ENCODE data around the gene EVA1C.
"Not testable (repeated sequence)": the region's sequence is repeated elsewhere in the genome, so short reads cannot be mapped to it uniquely, and the experiment has no call there.

The EVA1C gene

DNA sequence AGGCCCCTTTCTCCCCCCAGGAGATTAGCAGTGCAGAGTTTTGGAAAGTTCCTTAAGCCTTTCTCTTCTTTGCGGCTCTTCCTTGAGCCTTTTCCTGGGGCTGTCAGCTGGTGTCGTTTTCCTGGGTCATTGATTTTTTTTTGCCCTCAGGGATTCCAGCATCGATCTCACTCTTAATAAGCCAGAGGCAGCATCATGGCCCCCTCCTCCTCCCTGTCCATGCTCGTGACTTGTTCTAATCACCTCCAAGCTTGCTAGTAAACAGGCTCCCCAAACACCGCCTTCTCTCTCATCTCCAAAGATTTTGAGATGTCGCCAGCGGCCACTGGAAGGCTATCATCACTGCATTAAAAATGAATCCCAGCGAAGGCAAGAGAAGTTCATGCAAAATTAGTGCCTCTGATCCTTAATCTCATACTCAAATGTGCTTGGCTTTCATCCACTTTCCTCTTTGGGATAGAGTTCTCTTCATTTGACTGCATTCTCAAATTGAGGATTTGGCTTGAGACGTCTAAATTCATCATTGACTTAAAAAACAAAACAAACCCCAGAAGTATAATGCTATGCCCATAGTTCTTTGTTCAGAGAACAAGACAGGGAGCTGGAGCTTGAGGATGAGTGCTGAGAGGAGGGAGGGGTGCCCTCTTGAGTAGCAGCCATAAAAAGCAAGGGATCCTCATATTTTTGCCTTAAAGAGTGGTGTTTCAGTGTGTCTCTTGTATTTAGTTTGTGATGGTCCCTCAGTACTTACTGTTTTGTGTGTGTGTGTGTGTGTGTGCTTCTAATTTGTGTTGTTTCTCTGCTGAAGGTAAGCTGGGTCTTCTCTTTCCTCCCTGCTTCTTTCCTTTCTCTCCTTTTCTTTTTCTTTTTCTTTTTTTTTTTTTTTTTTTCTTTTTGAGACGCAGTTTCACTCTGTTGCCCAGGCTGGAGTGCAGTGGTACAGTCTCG, 3.2 kb downstream of the EVA1C start:
- DNase-seq = no peak
- in situ Hi-C loops (cut with HindIII; ENCODE audit: low pct_ligation_motif_present, low pct_unique_long_range_greater_than_20kb, low sequenced_read_pairs) = no loop called here

DNA sequence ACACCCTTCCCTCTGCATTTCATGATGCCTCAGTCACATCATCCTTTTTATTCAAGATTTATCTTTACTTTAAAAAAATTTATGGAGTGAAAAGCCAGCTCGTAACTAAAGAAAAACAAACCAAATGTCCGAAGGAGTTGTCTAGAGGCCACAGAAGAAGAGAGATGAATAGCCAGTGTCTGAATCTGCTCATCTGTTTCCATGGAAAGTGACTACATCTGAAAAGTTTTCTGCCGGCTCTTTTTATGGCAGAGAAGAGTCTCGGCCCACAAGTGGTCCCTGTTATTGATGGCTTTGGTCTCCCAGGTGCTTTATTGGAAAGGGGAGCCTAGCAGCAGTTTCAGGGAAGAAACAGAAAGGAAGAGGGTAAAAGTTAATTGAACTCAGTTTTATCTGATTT, 5.6 kb downstream of the EVA1C start:
- no peak for DNase-seq
- in situ Hi-C loops (cut with HindIII; ENCODE audit: low pct_ligation_motif_present, low pct_unique_long_range_greater_than_20kb, low sequenced_read_pairs) = no loop called here

DNA sequence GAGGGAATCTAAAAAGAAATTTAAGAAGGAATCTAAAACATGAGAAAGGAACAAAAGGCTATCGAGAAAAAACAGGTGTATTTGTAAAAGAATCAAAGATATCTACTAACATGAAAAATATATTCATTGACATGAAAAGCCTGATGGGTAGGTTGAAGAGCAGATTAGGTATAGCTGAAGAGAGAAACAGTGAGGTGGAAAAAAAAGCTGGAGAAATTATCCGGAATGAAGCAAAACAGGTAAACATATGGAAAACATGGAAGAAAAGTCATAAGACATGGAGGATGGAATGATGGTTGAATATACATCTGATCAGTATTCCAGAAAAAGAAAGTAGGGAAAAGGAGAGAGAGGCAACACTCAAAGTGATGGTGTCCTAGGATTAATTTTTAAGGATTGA, 9.6 kb downstream of the EVA1C start:
- in situ Hi-C loops (cut with HindIII; ENCODE audit: low pct_ligation_motif_present, low pct_unique_long_range_greater_than_20kb, low sequenced_read_pairs) = no loop called here
- no peak for DNase-seq

DNA sequence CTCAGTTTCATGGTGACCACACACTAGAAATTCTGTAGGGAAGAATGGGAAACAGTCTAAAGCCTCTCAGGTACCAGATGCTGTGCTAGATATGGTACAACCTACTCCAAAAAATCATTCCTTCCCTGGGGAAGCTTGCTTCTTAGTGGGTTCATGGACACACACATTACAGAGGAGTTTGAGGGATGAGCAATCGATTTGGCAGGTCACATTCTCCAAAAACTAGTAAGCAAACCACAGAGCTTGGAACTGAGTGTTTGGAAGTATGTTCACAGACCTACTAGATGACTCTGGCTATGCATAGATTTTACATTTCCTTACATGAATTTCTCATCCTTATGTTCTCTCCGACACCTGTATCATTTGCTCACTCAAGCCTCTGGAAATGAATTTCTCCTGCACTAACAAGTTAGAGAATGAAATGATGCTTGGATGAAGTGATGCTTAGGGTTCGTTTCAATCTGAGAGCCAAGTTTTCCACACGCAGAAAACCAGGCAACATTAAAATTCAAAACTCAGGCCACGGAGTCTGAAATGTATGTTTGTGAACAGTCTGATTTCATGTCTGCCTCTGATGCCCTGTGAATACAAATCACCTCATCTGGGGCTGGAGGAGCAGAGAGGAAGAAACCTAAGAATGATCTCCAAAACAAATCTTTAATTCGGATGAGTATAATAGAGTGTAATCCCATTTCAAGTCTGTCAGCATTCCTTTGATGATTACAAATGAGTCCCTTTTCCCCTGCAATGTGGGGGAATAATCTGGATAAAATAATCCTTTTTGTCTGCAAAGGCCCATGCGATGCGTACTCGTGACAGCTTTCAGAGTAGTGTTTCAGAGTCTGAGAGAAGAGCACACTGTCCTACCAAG, 11.0 kb downstream of the EVA1C start:
- no peak for DNase-seq

DNA sequence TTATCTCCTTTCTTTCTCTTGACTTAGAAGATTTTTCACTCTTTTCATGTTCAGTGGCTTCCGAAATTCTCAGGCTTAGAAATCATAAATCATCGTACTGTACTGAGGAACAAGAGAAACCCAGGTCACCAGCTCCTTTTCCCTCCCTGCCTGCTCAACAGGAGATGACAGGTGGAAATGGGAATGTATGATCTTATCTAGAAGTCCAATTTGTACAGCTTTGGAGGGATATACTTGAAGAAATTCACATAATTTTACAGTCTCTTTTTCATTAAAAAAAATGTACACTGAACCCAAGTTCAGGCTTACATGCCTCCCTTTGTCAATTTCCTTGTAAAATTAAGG, 11.7 kb downstream of the EVA1C start:
- in situ Hi-C loops (cut with HindIII; ENCODE audit: low pct_ligation_motif_present, low pct_unique_long_range_greater_than_20kb, low sequenced_read_pairs) = no loop called here
- DNase-seq = no peak

More for the DNA sequence above, 11.0 kb downstream of the EVA1C start:
- in situ Hi-C loops (cut with HindIII; ENCODE audit: low pct_ligation_motif_present, low pct_unique_long_range_greater_than_20kb, low sequenced_read_pairs) = no loop called here

DNA sequence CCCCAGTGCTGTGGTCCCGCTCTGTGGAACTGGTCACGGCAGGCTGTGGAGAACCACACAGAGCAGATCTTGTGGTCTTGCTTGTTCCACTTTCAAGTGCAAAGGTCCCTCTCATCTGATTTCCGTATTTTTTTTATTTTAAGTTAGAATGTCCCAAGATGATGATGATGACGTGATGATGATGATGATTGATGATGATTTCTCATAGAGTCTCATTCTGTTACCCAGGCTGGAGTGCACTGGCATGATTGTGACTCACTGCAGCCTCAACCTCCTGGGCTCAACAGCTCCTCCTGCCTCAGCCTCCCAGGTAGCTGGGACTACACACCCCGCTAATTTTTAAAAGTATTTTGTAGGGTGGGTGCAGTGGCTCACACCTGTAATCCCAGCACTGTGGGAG, 12.2 kb downstream of the EVA1C start:
- no peak for DNase-seq
- in situ Hi-C loops (cut with HindIII; ENCODE audit: low pct_ligation_motif_present, low pct_unique_long_range_greater_than_20kb, low sequenced_read_pairs) = no loop called here

DNA sequence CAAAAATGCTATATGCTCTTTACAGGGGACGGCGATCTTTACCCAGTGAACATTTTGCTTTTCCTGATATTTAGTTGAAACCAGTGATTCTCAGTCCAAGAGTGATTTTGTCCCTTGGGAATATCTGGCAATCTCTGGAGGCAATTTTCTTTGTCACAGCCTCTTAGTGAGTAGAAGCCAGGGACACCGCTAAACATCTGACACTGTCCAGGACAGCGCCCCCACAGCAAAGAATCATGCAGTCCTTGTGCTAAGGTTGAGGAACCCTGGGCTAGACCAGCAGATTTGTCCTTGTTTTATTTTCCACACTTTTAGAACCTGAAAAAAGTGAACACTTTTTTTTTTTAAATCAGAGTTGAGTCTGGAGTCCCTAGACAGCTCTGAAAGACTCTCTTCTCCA, 13.1 kb downstream of the EVA1C start:
- in situ Hi-C loops (cut with HindIII; ENCODE audit: low pct_ligation_motif_present, low pct_unique_long_range_greater_than_20kb, low sequenced_read_pairs) = no loop called here
- no peak for DNase-seq

DNA sequence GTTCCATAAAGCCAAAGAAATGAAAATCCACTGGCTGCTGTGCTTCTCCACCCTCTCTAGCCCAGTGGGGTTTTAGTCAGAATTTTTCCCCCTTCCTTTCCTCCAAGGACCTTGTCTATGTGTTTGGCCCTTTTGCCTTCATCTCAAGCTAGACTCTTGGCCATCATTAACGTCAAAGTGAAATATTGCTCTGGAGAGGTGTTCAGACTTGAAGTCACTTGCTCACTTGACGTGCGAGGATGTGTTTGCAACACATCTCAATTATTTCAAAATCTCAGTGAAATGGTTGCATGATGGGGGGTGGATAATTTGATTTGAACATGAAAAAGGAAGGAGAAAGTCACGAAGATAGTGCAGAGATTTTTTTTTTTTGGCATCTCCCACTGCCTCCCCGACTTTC, 13.6 kb downstream of the EVA1C start:
- in situ Hi-C loops (cut with HindIII; ENCODE audit: low pct_ligation_motif_present, low pct_unique_long_range_greater_than_20kb, low sequenced_read_pairs) = no loop called here
- DNase-seq = no peak

DNA sequence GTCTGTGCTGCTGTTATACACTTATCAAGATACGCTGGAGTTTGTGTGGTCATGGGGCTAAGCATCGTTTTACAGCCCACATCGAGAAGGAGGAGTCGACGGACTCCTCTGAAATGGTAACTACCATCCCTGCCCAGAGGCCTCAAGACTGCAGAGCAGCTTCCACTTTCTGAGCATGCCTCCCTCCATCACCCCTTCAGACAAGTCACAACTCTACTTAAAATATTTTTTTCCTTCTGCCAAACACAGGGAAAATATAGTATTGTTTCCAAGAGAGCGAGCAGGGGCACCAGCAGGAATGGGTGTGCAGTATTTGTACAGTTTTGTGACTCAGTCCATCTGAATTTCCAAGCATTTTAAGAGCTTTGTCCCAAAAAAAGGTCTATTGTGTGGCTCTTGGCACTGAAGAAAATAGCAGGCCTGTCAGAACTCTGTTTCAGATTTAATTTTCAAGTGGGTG, 14.1 kb downstream of the EVA1C start:
- in situ Hi-C loops (cut with HindIII; ENCODE audit: low pct_ligation_motif_present, low pct_unique_long_range_greater_than_20kb, low sequenced_read_pairs) = no loop called here
- no peak for DNase-seq

DNA sequence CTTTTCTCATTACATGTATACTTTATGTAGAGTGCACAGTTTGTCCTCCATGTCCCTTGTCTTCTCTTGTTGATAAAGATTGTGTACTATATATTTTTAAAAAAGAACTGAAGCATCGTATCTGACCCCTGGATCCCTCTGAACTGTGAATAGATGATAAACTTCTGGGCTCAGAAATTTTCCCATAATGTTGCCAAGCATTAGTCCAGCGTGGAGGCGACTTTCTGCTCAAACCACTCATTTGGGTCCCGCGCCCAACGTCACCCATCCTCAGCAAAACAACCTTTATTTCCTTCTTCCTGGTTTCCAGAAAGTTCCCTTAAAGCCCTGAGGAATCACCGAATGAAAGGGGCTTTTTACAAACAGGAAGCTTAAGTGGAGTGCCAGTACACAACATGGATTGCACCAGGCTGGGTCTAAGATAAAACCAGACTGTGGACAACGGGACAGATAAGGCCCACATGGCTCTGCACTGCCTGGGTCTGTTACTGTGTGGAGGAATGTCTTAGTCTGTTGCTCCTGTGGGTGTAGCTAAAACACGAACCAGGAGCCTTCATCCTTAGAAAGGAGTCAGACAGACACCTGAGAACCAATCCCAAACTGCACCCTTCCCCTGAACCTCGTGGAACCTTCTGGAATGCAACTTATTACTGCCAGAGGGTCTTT, 15.6 kb downstream of the EVA1C start:
- DNase-seq = no peak
- in situ Hi-C loops (cut with HindIII; ENCODE audit: low pct_ligation_motif_present, low pct_unique_long_range_greater_than_20kb, low sequenced_read_pairs) = no loop called here

DNA sequence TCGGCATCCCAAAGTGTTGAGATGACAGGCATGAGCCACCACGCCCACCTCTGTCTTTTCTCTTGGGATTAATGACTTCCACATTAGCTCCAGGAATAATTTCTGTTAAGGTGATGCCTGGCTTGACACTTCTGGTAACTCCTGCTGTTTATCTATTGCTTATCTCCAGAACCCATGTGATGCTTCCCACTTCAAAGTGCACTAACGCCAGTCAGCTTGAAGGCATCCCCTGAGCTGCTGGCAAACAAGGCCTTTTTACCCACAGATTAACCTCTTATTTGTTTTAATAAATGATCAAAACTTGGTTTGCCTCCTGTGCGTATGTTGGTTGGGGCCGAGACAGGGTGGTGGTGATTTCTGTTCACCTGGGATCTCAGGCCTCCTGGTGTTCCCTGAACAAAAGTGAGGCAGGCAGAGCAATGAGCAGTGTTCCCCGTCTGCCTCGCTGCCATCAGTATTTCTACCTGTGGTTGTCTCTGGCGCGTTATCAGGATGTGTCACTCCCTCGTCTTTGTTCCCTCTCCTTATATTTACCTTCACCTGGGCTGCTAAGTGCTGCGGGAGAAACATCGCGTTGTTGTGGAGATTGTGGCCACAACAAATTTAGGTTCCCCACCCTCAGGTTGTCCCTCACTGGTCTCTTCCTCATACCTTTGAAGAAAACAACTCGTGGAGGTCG, 20.6 kb downstream of the EVA1C start:
- DNase-seq; in situ Hi-C loops (cut with HindIII; ENCODE audit: low pct_ligation_motif_present, low pct_unique_long_range_greater_than_20kb, low sequenced_read_pairs): not testable (repeated sequence)

DNA sequence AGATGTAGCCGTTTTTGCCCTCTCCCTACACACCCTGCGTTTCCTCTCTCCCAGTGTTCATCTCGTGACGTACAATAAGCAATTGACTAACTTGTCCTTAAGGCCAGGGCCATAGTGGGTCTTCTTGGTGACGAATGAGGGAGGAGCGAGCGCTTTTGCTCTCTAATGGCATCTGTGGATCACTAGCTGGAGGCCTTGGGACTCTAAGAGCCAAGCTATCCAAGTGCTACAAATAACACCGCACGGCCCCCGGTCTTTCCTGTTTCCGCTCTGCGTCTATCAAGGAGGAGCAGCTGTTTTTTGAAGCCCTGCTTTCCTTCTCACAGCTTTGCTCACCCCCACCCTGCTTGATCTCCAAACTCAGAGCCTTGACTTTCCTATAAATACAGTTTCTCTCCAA, 25.2 kb downstream of the EVA1C start:
- no peak for DNase-seq
- in situ Hi-C loops (cut with HindIII; ENCODE audit: low pct_ligation_motif_present, low pct_unique_long_range_greater_than_20kb, low sequenced_read_pairs) = no loop called here

DNA sequence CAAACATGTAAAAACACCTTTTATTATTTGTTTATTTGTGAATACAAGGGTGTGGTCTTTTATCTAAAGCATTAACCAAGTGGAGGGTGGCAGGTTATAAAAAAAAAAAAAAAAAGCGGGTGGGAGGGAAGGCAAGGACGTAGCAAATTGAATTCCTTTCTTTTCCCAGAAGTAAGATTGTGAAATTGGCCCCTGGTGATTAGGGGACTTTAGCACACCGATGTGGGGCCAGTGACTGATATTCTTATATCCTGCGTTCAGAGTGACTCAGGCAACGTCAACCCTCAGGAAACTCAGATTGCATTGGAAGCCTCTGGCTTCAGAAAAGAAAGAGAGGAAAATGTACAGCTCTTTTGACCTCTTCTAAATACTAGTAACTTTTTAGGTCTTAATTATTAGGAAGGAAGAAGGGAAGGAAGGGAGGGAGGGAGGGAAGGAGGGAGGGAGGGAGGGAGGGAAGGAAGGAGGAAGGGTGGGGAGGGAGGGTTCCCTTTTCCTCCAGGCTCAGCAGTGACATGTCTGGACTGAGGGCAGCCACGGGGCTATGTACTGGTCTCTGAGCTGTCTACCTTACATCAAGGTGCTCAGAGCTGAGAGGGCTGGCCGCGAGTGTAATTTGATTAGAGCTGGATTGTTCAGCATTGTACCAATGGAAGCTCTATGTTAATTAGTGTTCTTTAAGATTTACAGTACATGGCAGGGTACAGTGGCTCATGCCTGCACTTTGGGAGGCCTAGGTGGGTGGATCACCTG, 30.2 kb downstream of the EVA1C start:
- no peak for DNase-seq
- in situ Hi-C loops (cut with HindIII; ENCODE audit: low pct_ligation_motif_present, low pct_unique_long_range_greater_than_20kb, low sequenced_read_pairs) = no loop called here

DNA sequence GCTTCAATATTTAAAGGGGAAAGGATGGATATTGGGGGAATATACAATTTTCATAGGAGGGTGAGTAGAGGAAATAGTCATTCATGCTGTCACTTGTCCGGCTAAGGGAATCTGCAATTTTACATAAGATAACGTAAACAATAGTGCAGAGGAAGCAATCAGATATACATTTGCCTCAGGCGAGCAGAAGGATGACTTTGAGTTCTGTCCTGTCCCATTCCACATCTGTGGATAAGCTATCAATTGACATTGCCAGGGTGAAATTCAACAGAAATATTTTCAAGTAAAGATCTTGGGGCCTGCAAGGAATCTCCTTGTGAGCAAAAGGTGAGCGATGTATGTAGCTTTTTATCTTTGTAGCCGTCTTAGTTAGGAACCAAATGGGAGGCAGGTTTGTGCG, 32.6 kb downstream of the EVA1C start:
- no peak for DNase-seq
- in situ Hi-C loops (cut with HindIII; ENCODE audit: low pct_ligation_motif_present, low pct_unique_long_range_greater_than_20kb, low sequenced_read_pairs) = no loop called here

DNA sequence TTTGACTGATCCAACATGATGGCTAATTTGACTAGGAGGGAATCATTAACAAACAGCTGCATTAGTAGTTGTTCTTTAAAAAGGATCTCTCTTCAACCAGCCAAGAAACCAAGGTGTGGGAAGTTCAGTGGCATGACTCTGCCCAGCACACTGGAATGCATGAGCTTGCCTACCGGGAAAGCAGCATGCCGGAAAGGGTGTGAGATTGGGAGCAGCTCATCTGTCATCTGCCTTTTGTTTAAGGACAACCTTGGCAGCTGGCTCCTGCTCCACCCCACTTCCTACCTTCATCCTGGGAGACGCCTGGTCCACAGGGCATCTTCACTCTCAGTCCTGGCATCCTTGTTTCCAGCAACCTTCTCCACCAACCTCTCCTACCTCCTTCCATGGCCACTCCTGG, 33.9 kb downstream of the EVA1C start:
- DNase-seq; in situ Hi-C loops (cut with HindIII; ENCODE audit: low pct_ligation_motif_present, low pct_unique_long_range_greater_than_20kb, low sequenced_read_pairs): not testable (repeated sequence)

DNA sequence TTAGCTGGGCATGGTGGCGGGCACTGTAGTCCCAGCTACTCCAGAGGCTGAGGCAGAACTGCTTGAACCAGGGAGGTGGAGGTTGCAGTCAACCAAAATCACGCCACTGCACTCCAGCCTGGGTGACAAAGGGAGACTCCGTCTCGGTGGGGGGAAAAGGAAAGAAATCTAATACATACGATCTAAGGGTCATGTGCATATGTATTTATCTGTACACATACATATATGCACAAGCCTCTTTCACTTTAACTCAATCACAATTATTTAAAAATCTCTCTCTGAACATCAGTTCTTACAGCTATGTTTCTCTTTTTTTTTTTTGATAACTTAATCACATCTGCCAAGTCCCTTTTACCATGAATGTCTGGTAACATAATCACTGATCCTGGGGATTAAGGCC, 34.7 kb downstream of the EVA1C start:
- in situ Hi-C loops (cut with HindIII; ENCODE audit: low pct_ligation_motif_present, low pct_unique_long_range_greater_than_20kb, low sequenced_read_pairs) = no loop called here
- DNase-seq = no peak

DNA sequence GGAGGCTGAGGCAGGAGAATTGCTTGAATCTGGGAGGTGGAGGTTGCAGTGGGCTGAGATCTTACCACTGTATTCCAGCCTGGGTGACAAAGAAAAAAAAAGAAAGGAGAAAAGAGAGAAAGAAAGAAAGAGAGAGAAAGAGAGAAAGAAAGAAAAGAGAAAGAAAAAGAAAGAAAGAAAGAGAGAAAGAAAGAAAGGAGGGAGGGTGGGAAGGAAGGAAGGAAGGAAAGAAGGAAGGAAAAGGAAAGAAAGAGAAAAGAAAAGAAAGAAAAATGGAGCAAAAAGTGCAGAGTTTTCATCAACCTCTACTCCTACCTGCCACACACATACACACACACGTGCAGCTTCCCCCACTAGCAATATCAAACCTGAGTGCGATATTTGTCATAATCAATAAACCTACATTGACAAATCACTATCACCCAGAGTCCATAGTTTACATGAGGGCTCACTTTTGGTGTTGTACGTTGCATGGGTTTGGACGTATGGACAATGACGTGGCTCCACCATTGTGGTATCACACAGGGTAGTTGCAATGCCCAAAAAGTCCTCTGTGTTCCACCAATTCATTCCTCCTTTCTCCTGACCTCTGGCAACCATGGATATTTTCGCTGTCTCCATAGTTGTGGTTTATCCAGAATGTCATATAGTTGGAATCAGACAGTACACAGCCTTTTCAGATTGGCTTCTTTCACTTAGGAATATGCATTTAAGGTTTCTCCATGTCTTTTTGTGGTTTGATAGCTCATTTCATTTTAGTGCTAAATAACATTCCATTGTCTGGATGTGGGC, 36.5 kb downstream of the EVA1C start:
- DNase-seq = no peak

More for the DNA sequence above, 36.5 kb downstream of the EVA1C start:
- in situ Hi-C loops (cut with HindIII; ENCODE audit: low pct_ligation_motif_present, low pct_unique_long_range_greater_than_20kb, low sequenced_read_pairs) = no loop called here

All from ACHN (cell line).